Upper lobe of right lung (tissue), 1 donor: ENCODE data around the gene BBS2. TPM values are rescaled to one million over a fixed set of nuclear protein-coding genes. Genes with fewer than 3 reads are reported as not detected.

ENCODE experiments used
- ATAC-seq: fragments of 200-7000 bp; cut with Tn5 transposase; one replicate; pipeline ENCODE4 v1.9.1; 2020; ENCODE audit warnings: mild to moderate bottlenecking, moderate library complexity
- DNase-seq: peaks from one replicate; pipeline ENCODE4 v3.0.0-alpha.2; 2020
- H3K27ac ChIP-seq: fragments of 200-600 bp; one replicate; pipeline ENCODE4 v1.8.0; 2022
- H3K27me3 ChIP-seq: fragments of 200-600 bp; one replicate; pipeline ENCODE4 v1.8.0; 2022; ENCODE audit warnings: mild to moderate bottlenecking
- H3K36me3 ChIP-seq: fragments of 200-600 bp; one replicate; pipeline ENCODE4 v1.8.0; 2022
- H3K4me1 ChIP-seq: fragments of 200-600 bp; one replicate; pipeline ENCODE4 v1.8.0; 2022
- H3K4me3 ChIP-seq: fragments of 200-600 bp; one replicate; pipeline ENCODE4 v1.8.0; 2022; ENCODE audit warnings: mild to moderate bottlenecking
- H3K9me3 ChIP-seq: fragments of 200-600 bp; one replicate; pipeline ENCODE4 v1.8.0; 2022
- intact Hi-C: fragments of 100-400 bp; cut with DNase I; formaldehyde crosslinking; loops from one replicate; pipeline ENCODE4 v1.11.0; 2022
- total RNA-seq: library from RNA; stranded (reverse); fragmentation: NEBNext Ultra II Directional; extraction: Animal tissue kit (Norgen Biotek cat#: 25700); gene quantifications from one replicate; pipeline ENCODE4 v1.2.1, GENCODE V29; 2021
- TF ChIP-seq, protein P1 (sequence below): fragments of 200-600 bp; IDR thresholded peaks from one replicate; pipeline ENCODE4 v1.8.0; 2022; ENCODE audit warnings: antibody characterized with exemption
- donor health status: DM: no; HTN: yes; CAD: no; lungs with severe emphysema.

Gene BBS2
- total RNA-seq, 1 donor from 2014 or later: 29.5 TPM

DNA sequence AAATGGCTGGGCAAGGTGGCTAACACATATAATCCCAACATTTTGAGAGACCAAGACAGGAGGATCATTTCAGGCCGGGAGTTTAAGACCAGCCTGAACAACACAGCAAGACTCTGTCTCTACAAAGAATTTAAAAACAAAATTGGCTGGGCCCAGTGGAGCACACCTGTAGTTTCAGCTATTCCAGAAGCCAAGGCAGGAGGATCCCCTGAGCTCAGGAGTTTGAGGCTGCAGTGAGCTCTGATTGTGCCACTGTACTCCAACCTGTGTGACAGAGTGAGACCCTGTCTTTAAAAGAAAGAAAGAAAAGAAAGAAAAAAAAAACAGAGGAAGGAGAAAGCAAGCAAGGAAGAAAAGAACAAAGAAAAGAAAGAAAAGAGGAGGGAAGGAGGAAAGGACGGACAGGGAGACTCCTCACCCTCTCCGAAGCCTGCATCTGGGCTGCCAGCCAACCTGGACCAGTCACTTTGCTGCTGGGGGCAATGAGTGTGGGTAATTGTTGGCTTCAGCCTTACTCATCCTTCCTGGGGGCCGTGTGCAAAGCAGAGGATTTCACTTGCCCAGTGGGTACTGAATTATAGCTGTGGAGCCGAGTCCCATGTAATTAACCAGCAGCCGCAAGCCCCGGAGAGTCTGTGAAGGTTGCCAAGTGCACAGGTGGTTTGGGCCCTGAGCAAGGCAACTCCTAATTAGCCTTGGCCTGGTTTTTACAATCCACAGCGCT is 38.4 kb upstream of the BBS2 start:
- TF ChIP-seq, protein P1, sequence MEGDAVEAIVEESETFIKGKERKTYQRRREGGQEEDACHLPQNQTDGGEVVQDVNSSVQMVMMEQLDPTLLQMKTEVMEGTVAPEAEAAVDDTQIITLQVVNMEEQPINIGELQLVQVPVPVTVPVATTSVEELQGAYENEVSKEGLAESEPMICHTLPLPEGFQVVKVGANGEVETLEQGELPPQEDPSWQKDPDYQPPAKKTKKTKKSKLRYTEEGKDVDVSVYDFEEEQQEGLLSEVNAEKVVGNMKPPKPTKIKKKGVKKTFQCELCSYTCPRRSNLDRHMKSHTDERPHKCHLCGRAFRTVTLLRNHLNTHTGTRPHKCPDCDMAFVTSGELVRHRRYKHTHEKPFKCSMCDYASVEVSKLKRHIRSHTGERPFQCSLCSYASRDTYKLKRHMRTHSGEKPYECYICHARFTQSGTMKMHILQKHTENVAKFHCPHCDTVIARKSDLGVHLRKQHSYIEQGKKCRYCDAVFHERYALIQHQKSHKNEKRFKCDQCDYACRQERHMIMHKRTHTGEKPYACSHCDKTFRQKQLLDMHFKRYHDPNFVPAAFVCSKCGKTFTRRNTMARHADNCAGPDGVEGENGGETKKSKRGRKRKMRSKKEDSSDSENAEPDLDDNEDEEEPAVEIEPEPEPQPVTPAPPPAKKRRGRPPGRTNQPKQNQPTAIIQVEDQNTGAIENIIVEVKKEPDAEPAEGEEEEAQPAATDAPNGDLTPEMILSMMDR: no peak
- DNase-seq: peak; percentile 23
- intact Hi-C loops: no loop called here
- H3K27ac ChIP-seq: no peak overlapping the region
- H3K9me3 ChIP-seq: no peaks in the 10 kb centered on the region
- no peaks in the 10 kb centered on the region for H3K4me1 ChIP-seq
- peaks cover 5% of the 10 kb centered on the region for H3K27me3 ChIP-seq
- H3K36me3 ChIP-seq: no peaks in the 10 kb centered on the region
- ATAC-seq: no peak
- H3K4me3 ChIP-seq: no peak overlapping the region

DNA sequence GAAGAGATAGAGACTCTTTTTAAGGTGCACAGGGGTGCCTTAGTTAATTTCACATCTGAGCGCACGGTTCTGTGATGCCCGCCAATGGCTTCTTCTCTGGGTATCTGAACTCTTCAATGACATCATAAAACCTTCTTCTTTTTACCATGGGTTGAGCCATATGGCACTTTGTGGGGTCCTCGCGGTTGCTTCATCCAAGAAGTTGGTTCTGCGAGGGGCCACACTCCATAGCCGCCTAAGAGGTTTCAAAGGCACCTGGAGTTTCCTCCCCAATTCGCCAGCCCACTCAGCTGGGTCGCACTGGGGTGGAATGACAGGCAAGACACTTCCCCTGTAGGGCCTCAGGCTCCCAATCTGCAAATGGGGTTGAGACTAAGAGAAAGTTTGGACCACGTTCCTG is 34.6 kb upstream of the BBS2 start:
- intact Hi-C loops: no loop called here
- H3K4me3 ChIP-seq: no peak overlapping the region
- H3K36me3 ChIP-seq: no peaks in the 10 kb centered on the region

DNA sequence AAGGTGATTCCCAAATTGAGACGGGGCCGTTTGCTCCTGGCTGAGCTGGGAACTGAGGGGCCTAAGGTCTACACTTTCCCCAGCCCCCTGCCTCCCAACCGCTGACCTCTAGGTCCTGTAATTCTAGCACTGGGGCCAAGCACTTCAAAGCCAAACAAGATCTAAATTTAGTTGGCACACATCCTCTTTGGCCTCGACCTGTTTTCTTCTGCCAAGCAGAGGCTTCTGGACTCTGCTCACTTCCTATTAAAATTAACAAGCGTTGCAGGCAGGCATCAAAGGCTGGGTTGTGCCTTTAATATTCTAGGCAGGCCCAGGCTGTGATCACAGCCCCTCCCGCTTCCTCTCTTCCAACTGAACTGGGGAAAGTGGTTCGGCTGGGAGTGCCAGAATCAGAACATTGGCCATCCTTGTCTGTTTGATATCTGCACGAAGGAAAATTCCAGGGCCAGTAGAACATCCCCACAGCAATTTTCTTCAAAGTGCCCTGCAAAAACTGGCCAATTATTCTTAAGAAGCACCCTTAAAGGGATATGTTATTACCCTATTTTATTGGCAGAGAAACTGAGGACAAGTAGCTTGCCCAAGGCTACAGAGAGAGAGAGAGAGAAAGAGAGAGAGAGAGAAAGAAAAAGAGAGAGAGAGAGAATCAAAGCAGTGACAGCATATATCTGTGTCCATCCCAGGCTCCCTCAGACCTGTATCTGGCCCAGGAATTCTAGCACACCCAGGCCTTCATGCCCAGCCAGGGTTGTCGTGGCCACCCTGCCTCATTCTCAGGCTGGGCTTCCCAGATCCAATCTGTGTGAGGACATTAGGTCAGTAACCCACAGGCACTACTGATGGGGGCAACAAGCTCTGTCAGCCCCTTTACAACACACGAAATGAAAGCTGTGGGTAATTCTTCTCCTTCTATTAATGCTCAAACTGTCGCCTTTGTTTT is 32.2 kb upstream of the BBS2 start:
- Histone ChIP-seq H3K4me1 (peaks cover 6% of the 10 kb centered on the region), H3K9me3 (no peaks in the 10 kb centered on the region), H3K27me3 (peaks cover 5% of the 10 kb centered on the region), H3K27ac (no peak overlapping the region), H3K4me3 (no peak overlapping the region), H3K36me3 (no peaks in the 10 kb centered on the region)
- intact Hi-C loops: no loop called here
- DNase-seq (no peak), ATAC-seq (peak; percentile 24)
- TF ChIP-seq, protein P1: no peak

More for the DNA sequence above, 34.6 kb upstream of the BBS2 start:
- Histone ChIP-seq H3K27me3 (peaks cover 5% of the 10 kb centered on the region), H3K9me3 (no peaks in the 10 kb centered on the region), H3K4me1 (peaks cover 6% of the 10 kb centered on the region), H3K27ac (no peak overlapping the region)
- ATAC-seq (no peak), DNase-seq (peak; percentile 55)
- TF ChIP-seq, protein P1: no peak

DNA sequence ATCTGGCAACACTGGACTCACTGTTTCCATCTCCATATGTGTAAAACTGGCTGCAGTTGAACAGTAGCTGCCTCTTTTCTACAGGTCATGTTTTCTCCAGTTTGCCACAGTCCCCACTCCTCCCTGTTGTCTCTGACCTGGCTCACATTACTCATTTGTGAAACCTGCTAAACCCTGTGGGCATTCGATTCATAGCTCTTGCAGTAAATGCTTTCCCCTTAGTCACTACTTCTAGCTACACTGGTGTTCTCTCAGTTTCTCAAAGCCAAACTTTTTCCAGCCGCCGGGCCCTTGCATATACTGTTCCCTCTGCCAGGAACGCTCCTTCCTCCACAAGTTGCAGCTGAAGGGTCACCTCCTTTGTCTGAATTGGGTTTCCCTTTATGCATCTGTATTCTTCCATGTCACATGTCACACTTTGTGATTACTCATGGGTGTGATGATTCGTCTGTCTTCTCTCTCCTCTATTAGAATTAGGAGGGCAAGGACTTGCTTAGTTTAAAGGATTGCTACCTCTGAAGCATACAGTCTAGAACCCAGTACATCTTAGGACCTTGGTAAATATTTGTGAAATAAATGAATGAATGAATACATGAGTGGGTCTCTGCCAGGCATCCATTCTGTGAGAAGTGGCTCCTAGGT is 30.0 kb upstream of the BBS2 start:
- H3K4me1 ChIP-seq: peaks cover 6% of the 10 kb centered on the region
- no peaks in the 10 kb centered on the region for H3K36me3 ChIP-seq
- no peak overlapping the region for H3K27ac ChIP-seq
- ATAC-seq: no peak
- no peak for DNase-seq
- H3K27me3 ChIP-seq: no peaks in the 10 kb centered on the region
- no peaks in the 10 kb centered on the region for H3K9me3 ChIP-seq
- intact Hi-C loops: no loop called here
- no peak overlapping the region for H3K4me3 ChIP-seq
- TF ChIP-seq, protein P1: no peak

DNA sequence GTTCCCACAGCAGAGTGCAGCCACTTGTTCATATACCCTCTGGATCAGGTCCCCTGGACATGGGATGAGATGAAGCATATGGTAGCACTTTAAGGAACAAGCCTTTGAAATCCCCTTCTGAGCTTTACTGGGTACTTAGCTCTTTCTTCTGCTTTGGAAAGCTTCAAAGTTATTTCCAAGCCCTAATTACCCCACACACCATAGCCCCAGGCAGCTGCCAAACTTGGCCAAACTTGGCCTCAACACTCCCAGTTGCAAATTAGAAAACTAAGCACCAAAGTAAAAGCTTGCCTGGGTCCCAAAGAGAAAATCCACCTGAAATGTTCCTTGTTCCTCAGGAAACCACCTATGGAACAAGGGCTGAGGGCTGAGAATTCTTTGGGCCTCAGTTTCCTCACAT is 29.3 kb upstream of the BBS2 start:
- intact Hi-C loops: no loop called here
- Histone ChIP-seq H3K4me3 (no peak overlapping the region), H3K27ac (no peak overlapping the region), H3K4me1 (peaks cover 6% of the 10 kb centered on the region), H3K9me3 (no peaks in the 10 kb centered on the region), H3K36me3 (no peaks in the 10 kb centered on the region), H3K27me3 (no peaks in the 10 kb centered on the region)
- ATAC-seq (no peak), DNase-seq (no peak)
- TF ChIP-seq, protein P1: no peak
